PC-9 (cell line): ENCODE measurements around the gene TADA2B.

Experiments
- CTCF ChIP-seq: fragments of 200-600 bp; sonication (generic); conservative IDR thresholded peaks from 2 replicates; pipeline ENCODE4 v1.6.1; 2017; ENCODE audit warnings: mixed run types, antibody characterized with exemption, mild to moderate bottlenecking, moderate library complexity
- EZH2 ChIP-seq: fragments of 200-600 bp; sonication (generic); IDR thresholded peaks from 2 replicates; pipeline ENCODE4 v1.8.0; 2017; ENCODE audit warnings: antibody characterized with exemption, low read depth

DNA sequence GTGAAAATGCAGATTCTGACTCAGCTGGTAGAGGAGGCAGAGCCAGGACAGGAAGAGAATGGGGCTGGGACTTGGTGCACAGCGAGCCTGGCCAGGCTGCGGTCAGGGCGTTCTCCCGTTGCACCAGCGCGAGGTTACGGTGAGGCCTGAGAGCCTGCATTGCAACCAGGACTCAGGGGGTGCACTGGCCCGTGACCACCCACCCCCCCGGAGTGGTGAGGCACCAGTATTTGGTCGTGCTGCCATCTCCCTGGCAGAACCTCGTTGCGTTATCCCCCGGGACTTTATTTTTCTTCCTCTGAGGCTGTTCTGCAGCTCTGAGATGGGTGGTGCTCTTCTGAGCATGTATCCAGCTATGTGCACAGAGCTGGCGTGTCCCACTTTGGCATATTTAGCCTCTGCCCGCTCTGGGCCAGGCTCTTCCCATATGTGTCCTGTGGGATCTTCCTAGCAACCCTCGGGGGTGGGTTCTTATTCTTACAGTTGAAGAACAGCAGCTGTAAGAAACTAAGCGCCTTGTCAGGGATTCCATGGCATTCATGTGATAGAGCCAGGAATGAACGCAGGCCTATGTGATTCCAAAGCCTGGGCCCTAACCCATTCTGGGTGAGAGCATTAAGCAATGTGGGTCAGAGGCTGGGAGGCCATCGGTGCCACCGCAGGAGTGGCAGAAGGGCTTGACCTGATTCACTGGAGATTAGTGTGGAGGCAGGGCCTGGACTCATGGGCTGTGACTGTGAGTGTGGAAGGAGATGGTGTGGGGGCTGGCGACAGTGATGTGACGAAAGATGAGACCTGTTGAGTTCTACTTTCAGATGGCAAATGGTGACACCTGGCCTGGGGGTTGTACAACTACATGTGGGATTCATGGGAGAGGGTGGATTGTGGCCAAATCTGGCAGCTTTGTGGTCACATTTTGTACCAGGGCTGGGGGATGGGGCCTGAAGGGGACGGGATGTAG is 3.1 kb downstream of the TADA2B start:
- TF ChIP-seq CTCF: no peak
- TF ChIP-seq EZH2: no peak
